ENCODE data around the gene NALCN.

Gene NALCN

GRCh38 chr13:101190337-101190736 lies 226.0 kb downstream of the NALCN start:
- DNase-seq: no peak

DNA sequence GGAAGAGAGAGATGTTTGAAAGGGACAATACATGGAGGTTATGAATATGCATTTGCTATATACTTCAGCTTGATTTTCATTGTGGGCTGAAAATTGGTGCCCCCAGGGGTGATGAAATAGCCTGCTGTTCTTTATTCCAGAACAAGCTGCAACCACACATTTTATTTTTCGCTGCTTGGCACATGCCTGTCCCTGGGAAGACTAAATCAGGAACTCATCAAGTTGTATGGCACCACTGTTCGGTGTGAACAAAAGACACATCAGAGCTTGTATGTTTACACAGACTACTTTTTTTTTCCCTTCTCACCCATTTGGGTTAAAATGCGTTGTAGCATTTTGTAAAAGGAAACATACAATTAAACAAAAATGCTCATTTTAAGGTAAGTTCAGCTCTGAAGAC lies 230.7 kb downstream of the NALCN start:
- DNase-seq: no peak

GRCh38 chr13:101181076-101181685 lies 235.1 kb downstream of the NALCN start:
- DNase-seq: no peak

DNA sequence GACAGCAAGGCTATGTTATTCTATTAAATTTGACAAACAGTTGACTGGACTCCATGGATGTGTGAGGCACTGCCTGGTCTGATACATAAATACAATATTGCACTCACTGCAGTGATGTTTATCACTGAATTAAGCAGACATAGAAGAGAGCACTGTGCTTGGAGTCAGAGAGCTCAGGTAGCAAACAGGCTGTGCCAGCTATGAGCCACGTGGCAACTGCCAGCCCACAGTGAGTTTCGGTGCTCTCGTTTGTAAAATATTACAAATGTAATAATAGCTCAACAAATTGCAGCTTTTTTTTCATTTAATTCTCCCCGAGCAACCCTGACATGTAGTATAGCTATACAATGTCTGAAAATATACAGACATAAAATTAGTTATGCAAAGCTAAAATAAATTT lies 237.3 kb downstream of the NALCN start:
- no peak for DNase-seq

DNA sequence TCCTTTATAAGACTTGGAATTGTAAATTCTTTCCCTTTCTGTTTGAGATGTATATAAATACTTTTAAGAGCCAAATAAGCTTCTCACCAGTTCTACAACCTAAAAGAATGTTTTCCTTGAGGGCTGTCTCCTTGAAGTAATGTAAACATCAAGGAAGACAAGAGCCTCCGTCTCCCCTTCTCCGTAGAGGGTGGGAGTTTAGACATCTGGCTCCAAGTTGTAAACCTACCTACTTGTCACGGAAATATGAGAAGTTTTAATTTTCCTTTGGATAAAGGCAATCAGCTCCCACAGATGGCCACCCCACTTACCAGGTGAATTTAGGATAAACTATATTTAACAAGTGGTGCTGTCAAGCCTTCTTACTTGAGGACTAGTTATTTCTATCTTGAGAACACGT lies 237.9 kb downstream of the NALCN start:
- DNase-seq: no peak

DNA sequence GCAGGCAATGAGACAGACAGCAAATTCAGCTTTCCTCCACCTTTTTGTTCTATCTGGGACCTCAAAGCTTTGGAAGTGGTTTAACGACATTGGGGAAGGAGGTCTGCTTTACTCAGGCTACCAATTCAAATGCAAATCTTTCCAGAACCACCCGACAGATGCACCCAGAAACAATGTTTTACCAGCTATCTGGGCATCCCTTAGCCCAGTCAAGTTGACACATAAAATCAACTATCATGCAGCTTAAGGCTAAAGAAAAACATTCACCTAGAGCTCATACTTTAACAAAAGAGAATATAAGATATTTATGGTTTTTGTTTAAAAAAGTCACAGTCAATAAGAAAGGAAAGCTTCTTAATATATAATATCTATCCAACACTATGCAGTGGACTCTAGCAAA lies 246.0 kb downstream of the NALCN start:
- no peak for DNase-seq

DNA sequence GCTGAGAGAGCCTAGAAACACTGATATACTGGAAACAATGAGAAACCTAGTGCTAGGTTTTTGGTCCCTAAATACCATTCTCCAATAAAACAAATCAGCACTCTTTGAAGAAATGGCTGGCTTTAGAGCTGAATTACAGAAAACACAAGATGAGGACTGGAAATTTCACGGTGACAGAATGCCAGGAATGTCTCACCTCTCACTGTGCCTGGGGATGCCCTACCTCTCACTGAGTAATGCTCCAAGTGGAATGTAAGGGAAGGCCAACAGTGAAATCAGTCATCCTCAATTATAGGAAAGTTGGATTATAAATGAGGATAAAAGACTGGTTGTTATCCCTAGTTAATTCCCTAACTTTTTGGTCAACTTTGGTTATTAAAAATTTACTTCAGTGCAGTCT lies 259.0 kb downstream of the NALCN start:
- no peak for DNase-seq

DNA sequence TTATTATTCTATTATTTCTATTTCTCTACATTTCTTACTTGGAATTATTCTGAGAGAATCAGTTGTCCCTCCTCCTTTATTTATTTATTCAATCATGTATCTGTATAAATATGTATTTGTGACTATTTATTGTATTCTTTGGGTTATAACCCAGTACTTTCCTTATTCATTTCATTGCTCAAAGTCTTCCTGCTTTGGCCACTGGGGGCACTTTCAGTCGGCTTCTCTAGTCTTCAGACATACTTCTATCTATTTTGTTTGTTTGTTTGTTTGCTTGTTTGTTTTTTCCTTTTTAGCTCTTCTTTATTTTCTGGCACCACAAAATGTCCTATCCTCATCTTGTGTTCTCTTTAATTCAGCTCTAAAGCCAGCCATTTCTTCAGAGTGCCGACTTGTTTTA lies 260.4 kb downstream of the NALCN start:
- no peak for DNase-seq

DNA sequence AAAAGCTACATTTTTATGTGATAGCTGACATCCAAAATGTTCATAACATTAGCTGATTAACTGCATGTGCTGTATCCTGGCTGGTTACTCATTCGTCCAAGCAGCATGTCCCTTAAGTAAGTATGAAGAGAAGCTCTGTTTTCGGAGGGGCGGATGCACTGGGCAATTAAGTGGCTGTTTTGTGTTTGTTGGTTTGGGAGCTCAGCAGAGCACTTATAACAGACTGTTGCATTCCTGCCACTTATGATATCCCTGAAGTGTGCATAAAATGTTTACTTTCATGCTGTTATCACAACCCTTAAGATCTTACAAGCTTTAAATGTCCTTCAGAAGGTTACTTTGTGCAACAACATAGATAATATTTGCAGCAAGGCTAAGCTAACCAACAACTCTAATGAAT lies 264.1 kb downstream of the NALCN start:
- DNase-seq: no peak

DNA sequence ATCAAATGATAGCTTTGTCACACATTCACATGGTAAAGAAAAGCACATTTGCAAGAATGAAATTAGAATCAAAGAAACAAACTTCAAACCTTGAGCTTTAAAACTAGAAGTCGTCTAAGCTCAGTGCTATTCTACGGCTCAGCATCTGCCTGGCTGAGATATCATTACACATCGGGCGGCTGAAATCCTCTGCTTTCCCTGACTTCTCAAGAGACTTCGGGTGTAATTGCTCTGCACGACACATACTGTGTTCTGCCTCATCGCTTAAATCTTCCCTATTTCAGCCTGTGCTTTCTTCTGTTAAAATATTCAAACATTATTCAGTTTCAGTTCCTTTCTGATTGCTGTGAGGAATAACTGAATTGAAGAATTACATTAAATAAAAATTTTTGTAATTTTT lies 265.3 kb downstream of the NALCN start:
- no peak for DNase-seq

DNA sequence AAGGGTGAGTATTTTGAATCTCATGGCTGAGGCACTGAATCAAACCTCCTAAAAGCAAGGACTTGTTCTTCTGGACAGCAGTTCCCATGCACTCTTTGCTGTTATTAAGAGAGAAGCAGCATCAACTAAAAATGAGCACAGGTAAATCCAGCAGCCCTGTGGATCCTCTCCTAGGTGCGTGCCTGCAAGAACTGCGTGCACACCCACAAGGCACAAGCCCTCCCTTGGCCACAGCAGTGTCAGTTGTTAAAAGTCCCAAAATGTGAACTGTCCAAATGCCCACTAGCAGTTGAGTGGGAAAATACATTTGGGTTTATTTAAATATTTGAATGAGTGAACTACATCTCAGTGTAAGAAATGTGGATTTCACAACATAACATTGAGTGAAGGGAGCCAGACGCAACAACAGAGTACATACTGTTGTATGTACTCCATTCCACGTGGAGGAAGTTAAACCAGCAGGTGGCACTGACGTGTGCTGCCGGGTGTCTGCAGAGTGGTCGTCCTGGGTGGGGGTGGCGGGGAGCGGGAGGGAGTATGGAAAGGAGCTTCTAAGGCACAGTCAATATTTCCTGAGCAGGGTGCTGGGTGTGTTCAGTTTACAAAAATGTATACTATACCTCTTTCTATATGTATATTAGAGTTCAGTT lies 266.4 kb downstream of the NALCN start:
- DNase-seq: no peak

DNA sequence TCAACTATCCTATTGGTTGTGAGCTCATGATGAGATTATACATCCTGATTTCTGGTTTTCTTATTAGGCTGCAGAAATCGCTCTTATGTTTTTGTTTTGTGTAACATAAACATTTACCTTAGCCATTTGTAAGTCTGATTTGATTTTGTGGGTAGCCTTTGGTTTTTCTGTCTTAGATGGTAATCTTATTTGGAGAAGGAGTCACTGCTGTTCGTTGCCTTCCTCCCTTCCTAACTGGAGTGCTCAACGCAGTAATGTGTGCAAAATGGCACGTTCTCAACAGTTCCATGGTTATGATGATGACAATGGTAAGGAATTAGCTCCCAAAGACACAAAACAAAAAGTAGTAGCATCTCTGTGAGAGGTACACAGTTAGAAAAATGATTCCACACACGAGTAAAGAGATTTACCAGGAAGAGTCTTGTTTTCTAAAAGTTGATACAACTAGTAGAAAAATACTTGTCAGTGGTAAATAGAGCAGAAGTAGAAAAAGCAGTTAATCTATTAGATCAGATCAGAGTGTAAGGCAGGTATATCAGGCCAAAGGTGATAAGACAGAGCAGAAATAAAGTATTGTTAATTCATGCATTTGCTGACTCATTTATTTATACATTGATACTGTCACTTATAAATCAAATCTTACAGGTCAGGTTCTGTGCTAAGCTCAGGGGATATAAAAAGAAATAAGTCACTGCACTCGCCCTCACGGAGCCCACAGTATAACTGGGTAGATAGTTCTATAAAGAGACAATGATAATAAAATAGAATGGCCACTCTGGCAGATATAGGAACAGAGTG lies 270.0 kb downstream of the NALCN start:
- no peak for DNase-seq

DNA sequence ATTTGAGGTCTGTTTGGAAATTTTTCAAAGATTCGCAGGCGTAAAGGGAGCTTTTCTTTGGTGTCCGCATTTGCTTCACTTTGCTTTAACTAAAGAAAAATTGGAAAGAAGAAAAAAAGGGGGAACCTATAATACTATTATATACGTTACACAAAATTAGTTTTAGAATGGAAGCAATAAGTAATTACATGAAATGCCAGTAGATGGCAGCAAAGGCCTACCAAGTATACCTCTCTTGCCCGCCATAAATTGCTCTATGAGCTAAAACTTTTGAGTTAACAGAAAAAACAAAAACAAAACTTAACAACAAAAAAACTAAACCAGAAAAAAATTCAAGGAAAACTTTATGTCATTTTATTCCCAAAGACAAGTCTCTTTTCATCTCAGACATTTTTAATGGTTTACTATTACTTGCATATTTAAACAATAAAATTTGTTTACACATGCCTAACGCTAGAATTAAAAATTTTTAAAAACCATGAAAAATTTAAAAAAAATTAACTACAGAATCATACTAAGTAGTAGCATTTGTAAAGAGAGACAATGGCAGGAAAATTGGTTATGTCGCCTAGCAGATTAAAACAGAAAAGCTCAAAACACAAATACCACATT lies 271.4 kb downstream of the NALCN start:
- peak in 1 of 2 donors; percentile 2 for DNase-seq

DNA sequence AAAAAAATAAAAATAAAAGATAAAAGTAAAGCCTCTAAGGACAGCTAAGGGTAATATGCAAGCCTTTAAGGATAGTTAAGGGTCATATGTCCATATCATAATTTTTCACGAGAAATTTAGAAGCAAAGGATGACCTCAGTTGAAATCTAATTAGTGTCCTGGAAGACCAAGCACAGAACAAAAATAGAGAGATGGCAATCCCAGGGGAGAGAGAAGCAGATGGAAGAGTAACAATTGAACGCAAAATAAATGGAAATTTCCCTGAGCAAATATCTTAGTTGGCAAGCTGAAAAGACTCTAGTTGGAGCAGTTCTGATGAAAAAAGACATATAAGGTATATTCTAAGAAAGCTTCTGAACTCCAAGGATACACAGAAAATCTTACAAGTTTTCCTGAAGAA lies 275.4 kb downstream of the NALCN start:
- DNase-seq: no peak

DNA sequence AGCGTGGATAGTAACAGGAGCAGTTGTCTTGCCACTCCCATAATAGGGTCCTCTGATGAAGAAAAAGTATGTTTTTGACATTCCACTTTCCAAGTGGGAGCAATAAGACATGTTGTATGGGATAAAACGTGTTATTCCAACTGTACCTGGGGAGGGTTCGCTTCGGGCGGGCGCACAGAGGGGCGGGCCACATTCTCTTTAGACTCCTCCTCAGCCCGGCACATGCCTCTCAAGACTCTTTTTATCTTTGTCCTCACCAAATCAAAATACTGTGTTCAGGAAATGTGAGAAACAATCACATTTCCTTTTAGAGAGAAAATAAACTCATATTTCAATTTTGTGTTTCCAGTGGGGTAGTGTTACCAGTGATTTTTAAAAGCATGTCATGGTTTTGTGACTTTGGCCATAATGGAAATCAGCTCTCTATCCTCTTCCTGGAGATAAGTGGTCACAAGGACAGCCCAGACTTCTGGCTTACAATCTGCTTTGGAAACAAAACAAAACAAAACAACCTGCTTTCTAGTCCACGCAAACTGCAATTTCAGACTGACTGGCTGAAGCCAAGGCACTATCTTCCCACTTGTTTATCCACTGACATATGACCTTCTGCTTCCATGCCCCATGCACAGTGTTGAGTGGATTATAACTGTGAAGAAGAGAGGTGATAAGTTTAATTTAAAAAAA lies 276.1 kb downstream of the NALCN start:
- DNase-seq: no peak

GRCh38 chr13:101139081-101139480 lies 277.2 kb downstream of the NALCN start:
- DNase-seq: no peak

DNA sequence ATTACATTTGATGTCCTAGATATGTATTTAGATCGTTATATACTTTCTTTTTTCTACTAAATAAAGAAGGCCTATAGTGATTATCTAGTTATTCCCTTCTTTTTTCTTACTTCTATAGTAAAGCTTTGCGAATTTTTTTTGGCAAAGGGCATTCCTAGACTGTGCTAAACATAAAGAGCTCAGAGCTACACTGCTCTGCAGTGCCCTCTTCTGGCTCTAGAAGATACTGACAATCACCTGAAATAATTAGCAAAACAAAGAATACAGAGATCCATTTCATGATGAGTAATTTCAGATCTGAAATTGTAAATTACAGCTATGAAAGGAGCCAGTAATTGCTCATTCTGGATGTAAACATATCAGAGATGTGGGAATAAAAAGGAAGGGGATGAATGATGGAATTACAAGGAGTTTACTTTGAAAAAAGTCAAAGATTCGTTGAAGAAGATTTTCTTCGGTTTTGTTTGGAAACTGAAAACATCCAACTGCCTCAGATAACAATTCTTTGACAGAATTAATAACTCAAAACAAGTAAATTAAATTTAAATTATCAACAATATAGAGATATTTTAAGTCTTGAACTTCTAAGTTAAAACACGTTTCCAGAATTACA lies 288.5 kb downstream of the NALCN start:
- peak in 1 of 2 donors; percentile 5 for DNase-seq

GRCh38 chr13:101123028-101123427 lies 293.3 kb downstream of the NALCN start:
- no peak for DNase-seq

DNA sequence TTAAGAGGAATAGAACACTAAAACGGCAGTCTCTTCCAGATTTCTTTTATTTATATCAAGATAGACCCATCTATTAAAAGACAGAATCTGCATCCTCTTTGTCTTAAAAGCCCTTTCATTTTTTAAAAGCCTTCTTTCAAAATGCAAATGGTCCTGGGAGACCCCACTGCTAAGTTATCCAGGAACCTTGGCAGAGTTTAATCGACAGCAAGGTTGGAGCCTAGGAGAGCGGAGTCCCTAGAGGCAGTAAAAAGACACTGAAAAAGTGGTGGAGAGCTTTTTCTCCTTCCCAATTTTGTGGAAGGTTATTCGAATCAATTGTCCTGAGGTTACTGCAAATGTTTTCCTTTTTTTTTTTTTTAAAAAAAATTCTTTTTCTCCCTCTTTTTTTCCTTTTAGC lies 294.7 kb downstream of the NALCN start:
- no peak for DNase-seq

- DNase-seq: no peak
Measured at GRCh38 chr13:101120007-101120406, 296.3 kb downstream of the NALCN start.

DNA sequence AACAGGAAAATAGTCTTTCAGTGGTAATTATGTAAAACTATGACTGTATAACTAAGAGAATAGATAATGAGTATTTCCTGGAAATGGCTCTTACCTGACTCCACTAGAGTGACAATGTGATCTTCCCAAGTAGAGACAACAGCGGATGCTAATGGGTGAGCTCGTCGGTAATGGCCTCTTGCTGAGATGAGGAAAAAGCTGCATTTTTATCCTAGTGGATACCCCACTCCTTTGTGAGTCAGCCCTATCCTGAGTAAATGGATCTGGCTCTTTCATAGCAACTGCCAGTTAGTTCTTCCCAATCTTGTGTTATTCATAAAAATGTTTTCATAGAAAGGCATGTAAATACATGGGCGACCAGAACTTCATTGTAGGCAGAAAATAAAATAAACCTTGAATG lies 299.5 kb downstream of the NALCN start:
- no peak for DNase-seq

DNA sequence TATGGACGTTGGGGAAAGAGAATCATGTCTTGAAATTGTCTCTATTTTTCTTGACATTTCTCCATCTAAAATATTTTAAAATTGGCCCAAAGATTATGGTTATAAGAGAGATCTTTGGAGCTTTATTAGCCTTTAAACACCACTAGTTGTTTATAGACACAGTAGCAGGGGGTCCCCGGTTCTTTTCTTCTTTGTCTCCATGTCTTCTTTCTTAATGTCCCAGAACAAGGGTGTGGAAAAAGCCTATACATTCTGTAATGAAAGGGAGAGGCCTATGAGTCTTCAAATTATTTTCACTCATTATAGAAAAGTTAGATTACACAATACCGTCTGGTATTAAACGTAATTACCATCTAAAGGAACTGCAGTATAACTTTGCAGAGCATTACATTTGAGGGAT lies 300.0 kb downstream of the NALCN start:
- no peak for DNase-seq

DNA sequence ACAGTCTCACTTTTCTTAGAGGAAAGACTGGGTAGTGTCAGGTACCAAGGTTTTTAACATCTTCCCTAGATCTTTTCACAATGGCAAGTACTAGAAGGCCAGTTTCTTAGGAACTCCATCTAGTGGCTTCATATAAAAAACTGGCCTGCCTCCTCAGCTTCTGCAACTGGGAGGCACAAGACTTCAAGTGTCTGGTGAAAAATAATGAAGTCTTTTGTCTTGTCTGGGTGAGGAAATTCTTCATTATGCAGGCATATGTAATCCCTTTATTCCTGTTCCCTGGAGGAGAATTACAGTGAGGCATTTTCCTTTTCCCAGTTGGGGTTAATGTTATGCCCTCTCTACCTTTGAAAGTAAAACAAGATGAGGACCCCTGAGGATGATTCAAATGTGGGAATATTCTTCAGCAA lies 300.5 kb downstream of the NALCN start:
- no peak for DNase-seq

Measured in stimulated activated CD4-positive, alpha-beta T cell treated with anti-CD3 and anti-CD28 coated beads, Interleukin-2, amount 100 ng/mL, for 24 hours (primary cell).